ENCODE results near the gene PSAP. TPM values are rescaled to one million over a fixed set of nuclear protein-coding genes. Genes with fewer than 3 reads are reported as not detected.

Gene PSAP
- total RNA-seq, 1 donor from 2014 or later, result 564 TPM

GRCh38 chr10:71807557-71808510, 43.2 kb downstream of the PSAP start:
- no peak for DNase-seq

GRCh38 chr10:71806704-71807556, 44.1 kb downstream of the PSAP start:
- DNase-seq, result no peak

DNA sequence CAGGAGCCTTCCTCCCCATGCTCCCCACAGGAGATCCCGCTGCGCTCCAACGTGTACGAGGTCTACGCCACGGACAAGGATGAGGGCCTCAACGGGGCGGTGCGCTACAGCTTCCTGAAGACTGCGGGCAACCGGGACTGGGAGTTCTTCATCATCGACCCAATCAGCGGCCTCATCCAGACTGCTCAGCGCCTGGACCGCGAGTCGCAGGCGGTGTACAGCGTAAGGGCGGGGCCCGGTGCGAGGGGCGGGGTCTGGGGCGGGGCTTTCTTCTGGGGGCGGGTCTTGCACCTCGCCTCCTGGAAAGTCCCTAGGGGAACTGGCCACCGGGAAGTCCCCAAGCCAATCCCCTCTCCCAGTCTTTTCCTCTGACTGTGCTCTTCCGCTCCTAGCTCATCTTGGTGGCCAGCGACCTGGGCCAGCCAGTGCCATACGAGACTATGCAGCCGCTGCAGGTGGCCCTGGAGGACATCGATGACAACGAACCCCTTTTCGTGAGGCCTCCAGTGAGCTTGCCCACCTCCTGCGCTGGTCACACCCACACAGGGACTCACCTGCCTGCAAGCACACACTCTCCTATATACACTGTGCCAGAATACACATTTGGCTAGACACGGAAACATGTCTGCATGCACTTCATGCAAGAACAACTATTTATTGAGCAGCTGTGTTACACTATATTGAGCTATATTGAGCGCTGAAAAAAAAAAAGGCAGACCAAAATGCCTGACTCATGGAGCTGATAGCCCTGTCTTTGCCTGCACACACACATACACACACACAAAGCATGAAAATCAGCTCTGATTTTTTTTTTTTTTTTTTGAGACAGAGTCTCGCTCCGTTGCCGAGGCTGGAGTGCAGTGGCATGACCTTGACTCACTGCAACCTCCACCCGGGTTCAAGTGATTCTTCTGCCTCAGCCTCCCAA, 45.0 kb downstream of the PSAP start:
- no peak for DNase-seq

DNA sequence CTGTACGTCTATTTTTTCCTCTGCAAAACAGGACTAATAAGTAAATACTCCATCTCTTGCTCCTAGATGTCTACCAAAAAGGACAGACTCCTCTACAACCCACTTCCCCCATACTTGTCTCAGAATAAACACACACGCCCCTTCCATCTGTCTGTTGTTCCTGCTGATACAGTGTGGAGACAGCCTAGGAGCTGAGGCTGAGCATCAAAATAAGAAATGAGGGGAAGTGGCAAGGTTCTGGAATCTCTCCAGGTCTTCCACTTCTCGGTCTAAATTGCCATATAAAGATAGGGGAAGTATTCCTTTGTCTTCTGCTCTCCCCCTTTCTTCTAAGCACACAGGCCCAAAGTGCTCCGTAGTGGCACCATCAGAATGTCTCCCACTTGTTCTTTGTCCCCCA, 47.0 kb downstream of the PSAP start:
- no peak for DNase-seq

DNA sequence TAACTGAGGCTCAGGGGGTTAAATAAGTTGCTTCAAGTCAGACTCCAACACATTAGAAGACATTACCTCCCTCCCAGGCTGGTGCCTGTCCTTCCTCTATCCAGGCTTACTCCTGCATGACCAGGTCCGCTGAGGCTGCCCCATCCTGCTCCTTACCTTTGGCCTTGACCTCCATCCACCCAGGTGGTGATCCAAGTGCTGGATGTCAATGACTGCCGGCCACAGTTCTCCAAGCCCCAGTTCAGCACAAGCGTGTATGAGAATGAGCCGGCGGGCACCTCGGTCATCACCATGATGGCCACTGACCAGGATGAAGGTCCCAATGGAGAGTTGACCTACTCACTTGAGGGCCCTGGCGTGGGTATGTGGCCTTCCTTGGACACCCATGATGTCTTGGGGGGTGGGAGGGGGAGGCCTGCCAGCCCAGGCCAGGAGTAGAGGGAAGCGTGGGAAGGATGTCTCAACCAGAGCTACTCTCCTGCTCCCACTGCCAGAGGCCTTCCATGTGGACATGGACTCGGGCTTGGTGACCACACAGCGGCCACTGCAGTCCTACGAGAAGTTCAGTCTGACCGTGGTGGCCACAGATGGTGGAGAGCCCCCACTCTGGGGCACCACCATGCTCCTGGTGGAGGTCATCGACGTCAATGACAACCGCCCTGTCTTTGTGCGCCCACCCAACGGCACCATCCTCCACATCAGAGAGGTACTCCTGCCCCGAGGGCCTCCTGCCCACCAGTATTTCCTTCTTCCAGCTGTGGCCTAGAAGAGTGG, 48.1 kb downstream of the PSAP start:
- DNase-seq, result no peak

DNA sequence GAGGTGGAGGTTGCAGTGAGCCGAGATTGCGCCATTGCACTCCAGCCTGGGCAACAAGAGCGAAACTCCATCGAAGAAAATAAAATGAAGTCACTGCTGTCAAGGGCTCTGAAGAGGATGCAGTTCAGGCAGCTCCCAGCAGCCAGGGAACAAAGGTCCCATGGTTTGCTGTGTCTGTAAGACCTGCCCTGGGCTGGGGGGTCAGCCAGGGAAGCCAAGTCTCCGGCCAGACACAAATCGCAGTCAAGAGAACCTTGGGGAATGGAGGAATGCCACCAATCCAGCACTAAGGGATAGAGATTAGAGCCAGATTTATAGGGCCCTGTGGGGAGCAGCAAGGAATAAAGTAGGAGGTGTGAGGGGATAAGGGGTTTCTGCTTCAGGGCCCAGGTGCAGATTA, 48.8 kb downstream of the PSAP start:
- no peak for DNase-seq

GRCh38 chr10:71801361-71801760, 49.7 kb downstream of the PSAP start:
- DNase-seq, result no peak

- DNase-seq, result no peak
These were observed 51.2 kb downstream of the PSAP start for GRCh38 chr10:71799608-71800453.

DNA sequence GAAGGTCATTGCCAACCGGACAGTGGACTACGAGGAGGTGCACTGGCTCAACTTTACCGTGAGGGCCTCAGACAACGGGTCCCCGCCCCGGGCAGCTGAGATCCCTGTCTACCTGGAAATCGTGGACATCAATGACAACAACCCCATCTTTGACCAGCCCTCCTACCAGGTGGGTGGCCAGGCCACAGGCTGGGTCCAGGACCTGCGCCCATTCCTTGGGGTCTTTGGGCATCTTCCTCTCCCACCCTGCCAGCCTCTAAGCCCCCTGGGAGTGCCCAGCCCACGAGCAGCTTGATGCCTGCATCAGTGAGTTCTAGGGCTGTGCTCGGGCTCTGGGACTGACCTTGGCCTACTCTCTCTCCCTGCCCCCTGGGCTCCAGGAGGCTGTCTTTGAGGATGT, 51.9 kb downstream of the PSAP start:
- no peak for DNase-seq

DNA sequence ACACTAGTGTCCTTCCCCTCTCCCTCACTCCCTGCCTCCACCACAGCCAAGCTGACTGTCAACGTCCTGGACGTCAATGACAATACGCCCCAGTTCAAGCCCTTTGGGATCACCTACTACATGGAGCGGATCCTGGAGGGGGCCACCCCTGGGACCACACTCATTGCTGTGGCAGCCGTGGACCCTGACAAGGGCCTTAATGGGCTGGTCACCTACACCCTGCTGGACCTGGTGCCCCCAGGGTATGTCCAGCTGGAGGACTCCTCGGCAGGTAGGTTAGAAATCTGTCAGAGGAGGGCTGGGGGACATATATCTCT, 52.8 kb downstream of the PSAP start:
- no peak for DNase-seq

DNA sequence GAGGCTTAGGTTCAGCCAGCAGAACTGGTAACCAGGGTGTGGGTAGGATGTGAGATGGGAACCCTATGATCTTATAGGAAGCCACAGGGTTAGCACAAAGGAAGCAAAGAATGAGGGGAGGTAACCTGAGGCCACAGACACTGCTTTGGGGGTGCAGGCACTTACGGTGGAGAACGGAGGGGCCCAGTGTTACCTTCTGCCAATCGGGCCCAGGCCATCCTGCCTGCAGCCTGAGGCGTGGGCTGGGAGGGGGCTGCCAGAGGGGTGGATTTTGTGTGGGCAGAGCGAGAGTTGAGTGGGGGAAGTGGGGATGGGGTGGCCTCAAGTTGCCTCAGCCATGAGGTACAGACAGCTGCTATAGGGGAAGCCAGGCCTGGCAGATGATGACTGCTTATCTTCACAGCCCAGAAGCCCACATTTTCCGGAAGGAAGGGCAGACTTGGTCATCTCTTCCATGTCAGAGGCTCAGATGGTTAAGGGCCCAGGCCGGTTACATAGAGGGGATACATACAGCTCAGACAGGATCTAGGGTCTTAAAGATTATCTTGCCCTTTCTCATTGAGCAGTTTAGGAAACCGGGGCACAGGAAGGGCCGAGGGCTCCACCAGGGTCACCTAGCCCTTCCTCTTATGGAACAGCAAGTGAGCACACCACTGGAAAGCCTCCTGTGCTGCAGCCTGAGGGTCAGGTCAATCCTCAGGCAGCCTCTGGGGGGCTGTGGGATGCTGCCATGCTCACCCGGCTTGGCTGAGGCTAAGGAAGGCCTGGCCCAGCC, 53.3 kb downstream of the PSAP start:
- no peak for DNase-seq

- no peak for DNase-seq
These were observed 54.2 kb downstream of the PSAP start for GRCh38 chr10:71796749-71797405.

- DNase-seq, result peak; percentile 76
These were observed 55.8 kb downstream of the PSAP start for GRCh38 chr10:71795248-71795647.

- no peak for DNase-seq
These were observed 60.2 kb downstream of the PSAP start for GRCh38 chr10:71790749-71791440.

DNA sequence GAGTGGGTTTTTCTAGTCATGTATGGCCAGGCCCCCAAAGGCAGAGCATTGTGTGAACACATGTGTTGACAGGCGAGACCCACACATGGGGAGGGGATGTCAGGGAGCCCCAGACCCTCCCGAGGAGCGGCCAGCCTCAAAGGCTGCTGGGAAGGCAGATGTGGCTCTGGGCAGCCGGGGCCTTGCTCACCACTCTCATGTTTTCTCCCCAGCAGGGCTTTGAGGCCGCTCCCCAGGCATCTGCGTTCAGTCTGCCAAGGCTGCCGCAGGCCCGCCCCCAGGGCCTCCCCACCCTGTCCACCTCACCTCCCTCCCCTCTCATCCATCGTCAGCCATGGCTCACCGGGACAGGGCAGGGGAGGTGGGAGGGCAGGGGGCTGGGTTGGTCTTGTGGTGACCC, 61.2 kb downstream of the PSAP start:
- no peak for DNase-seq

DNA sequence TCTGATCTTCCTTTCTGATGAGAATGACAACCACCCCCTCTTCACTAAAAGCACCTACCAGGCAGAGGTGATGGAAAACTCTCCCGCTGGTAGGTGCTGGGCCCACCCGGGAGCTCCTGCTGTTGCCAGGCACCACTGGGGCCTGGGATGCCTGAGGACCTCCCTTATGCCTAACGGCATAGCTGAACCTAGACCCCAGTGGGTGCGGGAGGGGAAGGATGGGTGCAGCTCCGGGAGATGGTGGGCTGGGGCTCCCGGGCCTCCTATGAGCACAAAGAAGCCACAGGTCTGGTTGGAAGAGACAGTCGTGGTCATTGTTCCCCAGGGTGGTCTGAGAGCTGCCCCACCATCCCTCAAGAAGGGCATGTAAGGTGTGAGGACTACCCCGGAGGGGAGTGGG, 62.1 kb downstream of the PSAP start:
- no peak for DNase-seq

DNA sequence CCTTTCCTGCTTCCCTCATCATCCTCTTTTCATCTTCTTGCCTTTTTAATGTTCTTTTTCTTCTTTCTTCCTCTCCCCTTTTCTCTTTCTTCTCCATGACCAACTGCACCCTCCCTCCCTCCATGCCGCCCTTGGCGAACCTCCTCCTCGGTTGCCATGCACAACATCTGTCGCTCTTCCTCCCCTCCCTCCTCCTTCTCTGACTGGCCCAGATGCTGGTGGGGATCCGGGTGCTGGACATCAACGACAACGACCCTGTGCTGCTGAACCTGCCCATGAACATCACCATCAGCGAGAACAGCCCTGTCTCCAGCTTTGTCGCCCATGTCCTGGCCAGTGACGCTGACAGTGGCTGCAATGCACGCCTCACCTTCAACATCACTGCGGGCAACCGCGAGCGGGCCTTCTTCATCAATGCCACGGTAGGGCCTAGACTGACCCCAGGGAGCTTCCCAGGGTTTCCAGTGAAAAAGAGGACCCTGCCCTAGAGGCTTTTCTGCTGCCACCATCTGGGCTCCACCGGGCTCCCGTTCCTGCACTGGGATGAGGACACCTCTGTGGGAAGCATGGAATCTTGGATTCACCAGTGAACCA, 66.3 kb downstream of the PSAP start:
- DNase-seq, result no peak
